Hematopoietic multipotent progenitor cell treated with erythropoietin and hydrocortisone succinate and interleukin-3 and kit ligand, for 17 days (in vitro differentiated cells): ENCODE data around the gene CCL4L2.
"Not testable (repeated sequence)": the region's sequence is repeated elsewhere in the genome, so short reads cannot be mapped to it uniquely, and the experiment has no call there.

Experiments used
- DNase-seq: peaks from one replicate; pipeline ENCODE4 v3.0.0-alpha.2; 2015; ENCODE audit warnings: low spot score

Gene CCL4L2

DNA sequence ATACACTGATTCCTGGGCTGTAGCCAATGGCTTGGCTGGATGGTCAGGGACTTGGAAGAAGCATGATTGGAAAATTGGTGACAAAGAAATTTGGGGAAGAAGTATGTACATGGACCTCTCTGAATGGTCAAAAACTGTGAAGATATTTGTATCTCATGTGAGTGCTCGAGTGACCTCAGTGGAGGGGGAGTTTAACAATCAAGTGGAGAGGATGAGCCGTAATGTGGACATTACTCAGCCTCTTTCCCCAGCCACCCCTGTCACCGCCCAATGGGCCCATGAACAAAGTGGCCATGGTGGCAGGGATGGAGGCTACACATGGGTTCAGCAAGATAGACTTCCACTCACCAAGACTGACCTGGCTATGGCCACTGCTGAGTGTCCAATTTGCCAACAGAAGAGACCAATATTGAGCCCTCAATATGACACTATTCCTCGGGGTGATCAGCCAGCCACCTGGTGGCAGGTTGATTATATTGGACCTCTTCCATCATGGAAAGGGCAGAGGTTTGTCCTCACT lies 10.8 kb downstream of the CCL4L2 start:
- not testable (repeated sequence) for DNase-seq

DNA sequence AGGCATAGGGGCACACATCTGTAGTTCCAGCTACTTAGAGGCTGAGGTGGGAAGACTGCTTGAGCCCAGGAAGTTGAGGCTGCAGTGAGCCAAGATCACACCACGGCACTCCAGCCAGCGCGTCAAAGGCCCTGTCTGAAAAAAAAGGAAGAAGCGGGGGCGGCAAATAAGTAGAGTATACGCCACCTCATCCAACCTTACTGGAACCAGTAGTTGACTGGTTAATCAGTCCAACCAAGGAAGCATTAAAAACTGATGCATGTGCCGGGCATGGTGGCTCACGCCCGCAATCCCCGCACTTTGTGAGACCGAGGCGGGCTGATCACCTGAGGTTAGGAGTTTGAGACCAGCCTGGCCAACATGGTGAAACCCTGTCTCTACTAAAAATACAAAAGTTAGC lies 12.1 kb downstream of the CCL4L2 start:
- DNase-seq, result not testable (repeated sequence)

DNA sequence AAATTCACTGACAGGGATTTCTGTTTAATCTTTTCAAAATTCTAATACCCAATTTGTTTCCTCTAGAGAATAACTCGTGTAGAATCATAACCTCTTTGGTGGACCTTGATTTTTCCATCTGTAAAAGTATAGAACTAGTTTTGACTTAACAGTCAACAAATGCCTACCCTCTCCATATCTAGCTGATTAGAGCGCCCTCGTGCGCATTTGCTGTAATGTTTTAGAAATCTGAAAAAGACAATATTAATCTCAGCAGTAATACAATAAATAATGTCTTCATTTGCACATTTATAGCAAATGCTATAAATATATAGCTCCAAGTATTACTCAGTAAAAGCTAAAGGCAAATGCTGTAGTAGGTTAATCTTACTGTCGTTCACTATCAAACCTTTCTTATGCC lies 18.8 kb downstream of the CCL4L2 start:
- not testable (repeated sequence) for DNase-seq

DNA sequence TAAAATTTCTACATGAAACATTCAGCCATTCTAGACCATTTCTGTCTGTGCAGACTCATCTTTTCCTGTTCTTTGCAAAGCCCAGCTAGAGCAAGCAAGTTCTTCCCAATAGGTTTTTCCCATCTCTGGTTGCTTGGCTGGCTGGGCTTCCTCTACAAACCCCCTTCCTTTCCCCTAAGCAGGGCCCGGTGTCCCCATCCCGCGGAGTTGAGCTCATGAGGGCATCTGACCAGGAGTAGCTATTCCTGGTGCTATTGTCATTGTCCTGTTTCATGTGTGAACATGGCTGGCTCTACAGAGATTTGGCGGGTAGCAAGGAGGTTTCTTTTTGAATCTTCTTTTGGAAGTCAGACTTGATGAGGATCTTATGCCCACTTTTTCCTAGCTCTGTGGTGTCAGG lies 31.2 kb downstream of the CCL4L2 start:
- DNase-seq, result not testable (repeated sequence)
